ENCODE results near the gene TGIF2.
"Not testable (repeated sequence)": the region's sequence is repeated elsewhere in the genome, so short reads cannot be mapped to it uniquely, and the experiment has no call there.

Gene TGIF2

GRCh38 chr20:36579996-36580545 lies 6.7 kb downstream of the TGIF2 start:
- DNase-seq (ENCODE audit: low spot score) = no peak

GRCh38 chr20:36582322-36582721 lies 8.9 kb downstream of the TGIF2 start:
- DNase-seq (ENCODE audit: low spot score) = no peak

- no peak for DNase-seq (ENCODE audit: low spot score)
These were observed 9.4 kb downstream of the TGIF2 start for GRCh38 chr20:36582821-36583220.

DNA sequence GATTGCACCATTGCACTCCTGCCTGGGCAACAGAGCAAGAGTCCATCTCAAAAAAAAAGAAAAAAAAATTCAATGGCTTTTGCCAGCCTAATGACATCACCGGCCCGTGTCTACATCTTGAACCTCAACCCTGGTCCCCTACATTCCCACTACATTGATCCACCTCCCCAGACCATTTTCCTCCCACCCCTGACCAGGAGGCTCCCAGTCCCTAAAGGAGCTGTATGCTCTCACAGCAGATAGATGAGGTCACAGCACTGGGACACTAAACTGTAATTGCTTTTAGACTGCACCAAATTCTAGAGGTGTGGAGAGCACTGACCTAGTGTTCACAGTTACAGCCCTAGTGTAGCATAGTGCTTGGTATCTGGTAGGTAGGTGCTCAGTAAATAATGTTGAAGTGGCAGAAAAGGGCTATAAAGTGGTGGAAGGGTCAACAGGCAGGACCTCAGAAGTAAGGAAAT lies 10.7 kb downstream of the TGIF2 start:
- DNase-seq (ENCODE audit: low spot score) = no peak

DNA sequence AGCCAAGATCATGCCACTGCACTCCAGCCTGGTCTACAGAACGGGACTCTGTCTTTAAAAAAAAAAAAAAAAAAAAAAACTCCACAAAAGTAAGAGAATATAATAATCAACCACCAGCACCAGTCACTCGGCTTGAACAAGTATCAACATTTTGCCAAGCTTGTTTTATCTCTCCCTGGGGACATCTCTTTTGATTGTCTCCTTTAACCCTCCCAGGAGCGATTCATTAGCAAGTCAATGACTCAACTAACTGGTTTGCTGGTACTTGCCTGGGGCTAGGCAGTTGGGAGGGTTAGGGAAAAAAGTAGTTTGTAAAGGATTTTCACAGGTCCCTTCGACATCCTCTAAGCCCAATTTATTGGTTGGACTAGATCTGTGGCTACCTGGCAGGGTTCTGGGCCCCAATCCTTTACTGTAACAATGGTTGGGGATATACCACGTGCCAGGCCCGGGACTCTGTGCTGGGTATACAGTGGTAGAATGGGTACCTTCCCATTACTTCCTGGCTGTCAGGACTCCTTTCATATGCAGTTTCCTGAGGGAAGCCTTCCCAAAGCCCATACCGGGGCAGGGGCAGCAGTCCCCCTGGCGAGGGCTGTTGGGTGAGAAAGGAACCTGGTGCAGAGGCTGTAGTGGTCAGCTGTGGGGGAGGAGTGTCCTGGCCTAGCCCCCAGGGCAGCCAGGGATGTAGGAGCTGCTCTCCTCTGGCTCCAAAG lies 12.2 kb downstream of the TGIF2 start:
- no peak for DNase-seq (ENCODE audit: low spot score)

- DNase-seq (ENCODE audit: low spot score) = no peak
These were observed 14.1 kb downstream of the TGIF2 start for GRCh38 chr20:36587388-36588070.

DNA sequence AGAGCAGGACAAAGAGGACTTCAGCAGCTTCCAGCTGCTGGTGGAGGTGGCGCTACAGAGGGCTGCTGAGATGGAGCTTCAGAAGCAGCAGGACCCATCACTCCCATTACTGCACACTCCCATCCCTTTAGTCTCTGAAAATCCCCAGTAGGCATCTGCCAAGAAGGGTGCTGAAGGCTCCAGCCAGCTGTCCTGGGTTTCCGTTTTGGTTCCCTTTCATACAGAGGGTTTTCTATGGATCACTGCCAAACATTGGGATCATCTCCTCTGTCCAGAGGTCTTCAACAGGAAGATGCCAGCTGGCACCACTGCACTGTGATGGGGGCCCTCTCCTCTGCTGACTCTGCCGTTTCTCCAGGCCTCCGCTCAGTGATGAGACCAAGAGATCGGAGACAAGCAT lies 17.9 kb downstream of the TGIF2 start:
- no peak for DNase-seq (ENCODE audit: low spot score)

DNA sequence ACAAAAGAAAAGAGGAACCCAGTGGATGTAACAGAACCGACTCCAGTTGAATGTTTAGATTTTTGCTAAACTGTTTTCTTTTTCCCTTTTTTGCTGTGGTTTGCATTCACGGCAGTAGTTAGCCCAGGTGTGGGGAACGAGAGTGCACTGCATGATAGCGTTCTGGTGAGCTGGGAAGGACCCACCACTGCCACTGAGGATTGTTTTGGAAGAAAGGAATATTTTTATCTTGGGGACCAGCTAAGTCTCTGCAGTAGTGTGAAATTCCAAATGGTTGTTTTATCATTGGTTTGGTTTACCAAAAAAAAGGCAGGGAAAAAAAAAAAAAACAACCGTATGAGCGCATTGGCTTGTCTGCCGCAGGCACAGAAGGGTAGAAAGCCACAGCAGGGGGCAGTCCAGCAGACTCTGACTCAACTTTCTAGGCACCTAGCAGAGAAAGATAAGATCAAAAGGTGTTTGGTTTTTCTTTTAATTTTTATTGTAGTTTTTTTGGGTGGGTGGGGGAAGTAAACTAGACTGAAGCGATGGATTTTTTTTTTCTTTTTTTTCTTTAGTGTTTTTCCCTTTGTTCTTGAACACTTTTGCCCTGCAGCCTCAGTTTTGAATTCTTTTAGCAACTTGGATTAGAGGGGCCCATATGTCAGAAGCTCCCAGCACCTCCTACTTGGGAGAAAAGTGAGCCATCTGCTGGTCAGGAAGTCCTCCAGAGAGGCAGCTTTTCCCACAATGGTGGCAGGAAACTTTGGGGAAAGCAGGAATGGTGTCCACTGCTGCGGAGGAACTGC lies 18.7 kb downstream of the TGIF2 start:
- peak; percentile 31 for DNase-seq (ENCODE audit: low spot score)

DNA sequence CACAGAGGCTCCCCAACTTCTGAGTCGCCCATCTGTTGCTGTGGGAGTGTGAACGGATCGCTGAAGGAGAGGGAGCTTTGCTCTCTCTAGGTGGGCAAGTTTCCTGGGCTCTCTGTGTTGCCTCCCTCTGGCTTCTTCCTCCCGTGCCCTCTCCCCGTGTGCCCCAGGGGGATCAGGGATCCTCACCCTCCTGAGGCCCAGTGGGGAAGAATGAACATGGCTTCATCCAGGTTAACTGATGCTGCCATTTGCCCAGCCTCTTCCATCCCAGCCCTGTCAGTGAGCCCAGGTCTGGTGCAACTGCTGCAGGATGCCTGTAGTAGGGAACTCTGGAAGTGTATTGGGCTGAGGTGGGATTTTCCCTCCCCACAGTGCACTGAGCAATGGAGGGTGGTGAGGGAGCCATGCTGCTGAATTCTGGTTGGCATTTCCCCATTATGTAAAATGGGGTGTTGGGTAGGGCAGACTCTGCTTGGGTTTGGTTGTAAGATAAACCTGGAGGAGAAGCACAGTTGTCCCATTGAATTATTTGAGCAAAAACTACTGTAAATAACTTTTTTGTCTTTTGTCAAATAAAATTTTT lies 20.0 kb downstream of the TGIF2 start:
- DNase-seq (ENCODE audit: low spot score) = no peak

- no peak for DNase-seq (ENCODE audit: low spot score)
These were observed 26.5 kb downstream of the TGIF2 start for GRCh38 chr20:36599912-36600345.

- DNase-seq (ENCODE audit: low spot score) = no peak
These were observed 28.1 kb downstream of the TGIF2 start for GRCh38 chr20:36601540-36601939.

- no peak for DNase-seq (ENCODE audit: low spot score)
These were observed 31.6 kb downstream of the TGIF2 start for GRCh38 chr20:36604952-36605398.

- peak; percentile 98 for DNase-seq (ENCODE audit: low spot score)
These were observed 32.2 kb downstream of the TGIF2 start, which contains the start of gene RAB5IF for GRCh38 chr20:36605399-36606157. Gene RAB5IF, plus strand, starts transcription at chr20:36605779. Its CDS starts 173 bp downstream, at chr20:36605952.

- DNase-seq (ENCODE audit: low spot score) = peak; percentile 43
These were observed 33.0 kb downstream of the TGIF2 start for GRCh38 chr20:36606158-36607066.

DNA sequence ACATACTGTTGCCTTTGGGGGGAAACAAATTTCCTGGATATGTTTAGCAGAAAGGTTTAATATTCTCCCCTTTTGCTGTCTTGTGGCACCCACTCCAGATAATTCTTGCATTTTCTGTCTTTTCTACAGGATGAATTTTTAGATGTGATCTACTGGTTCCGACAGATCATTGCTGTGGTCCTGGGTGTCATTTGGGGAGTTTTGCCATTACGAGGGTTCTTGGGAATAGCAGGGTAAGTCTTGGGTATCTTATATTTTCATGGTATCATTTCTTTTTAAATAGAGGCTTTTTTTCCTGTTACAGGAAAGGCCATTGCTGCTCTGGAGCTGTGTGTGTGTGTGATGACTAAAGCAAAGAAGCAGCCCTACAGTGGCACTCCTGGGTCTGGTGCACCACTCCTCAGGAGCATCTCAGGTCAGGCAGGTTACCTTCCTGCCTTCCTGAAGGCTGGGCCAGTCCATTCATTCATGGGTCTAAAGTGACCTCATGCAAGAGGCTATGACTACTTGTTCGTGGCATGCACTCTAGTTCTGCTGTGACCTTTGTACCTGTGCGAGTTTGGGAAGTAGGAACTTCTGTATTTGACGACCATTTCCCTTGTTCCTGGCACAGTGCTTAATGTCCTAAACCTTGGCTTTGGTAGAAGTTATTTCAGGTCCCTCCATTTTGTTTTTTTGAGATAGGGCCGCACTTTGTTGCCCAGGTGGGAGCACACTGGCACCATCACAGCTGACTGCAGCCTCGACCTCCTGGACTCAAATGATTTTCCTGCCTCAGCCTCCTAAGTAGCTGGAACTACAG lies 34.4 kb downstream of the TGIF2 start:
- peak; percentile 77 for DNase-seq (ENCODE audit: low spot score)

DNA sequence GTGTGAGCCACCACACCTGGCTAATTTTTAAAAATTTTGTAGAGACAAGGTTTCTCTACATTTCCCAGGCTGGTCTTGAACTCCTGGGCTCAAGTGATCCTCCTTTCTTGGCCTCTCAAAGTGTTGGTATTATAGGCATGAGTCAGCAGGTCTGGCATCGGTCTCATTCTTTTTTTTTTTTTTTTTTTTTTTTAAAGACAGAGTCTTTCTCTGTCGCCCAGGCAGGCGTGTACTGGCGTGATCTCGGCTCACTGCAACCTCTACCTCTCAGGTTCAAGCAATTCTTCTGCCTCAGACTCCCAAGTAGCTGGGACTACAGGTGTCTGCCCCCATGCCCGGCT lies 35.0 kb downstream of the TGIF2 start:
- DNase-seq (ENCODE audit: low spot score) = not testable (repeated sequence)

DNA sequence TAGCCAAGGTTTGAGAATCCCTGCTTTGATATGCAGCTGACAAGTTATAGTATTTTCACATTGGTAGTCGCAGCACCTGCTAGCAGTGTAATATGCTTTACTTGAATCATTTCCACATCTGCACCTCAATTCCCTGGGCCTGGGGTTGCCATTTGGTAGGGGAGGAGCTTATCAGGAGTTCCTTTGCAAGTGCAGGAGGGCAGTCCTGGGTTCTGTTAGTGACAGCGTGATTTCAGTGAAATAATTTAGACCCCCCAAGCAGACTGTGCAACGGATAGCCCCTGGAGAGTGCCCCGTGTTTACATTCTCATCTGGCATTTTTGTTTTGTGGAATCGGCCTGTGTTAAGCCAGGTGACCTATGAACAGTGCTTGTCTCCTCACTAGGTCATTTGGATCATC lies 38.2 kb downstream of the TGIF2 start:
- no peak for DNase-seq (ENCODE audit: low spot score)

DNA sequence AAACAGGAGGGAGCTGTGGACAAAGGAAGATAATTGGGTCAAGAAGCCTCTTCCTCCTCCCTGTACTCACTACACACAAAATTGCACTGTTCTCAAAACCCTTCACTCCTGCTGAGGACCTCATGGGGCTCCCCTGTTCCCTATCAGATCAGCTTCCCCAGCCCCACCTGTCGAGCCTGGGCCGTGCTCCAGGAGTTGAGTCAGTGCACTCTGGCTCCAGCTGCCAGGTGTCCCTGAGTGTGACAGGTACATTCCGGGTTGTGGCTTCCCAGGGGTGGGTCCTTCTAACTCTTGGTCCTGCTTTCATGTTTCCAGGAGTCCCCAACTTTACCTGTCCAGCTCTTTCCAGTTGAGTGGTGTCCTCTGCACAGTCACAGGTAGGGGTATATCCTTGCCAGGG lies 40.6 kb downstream of the TGIF2 start:
- DNase-seq (ENCODE audit: low spot score) = peak; percentile 34

Measured in LoVo (cell line).